Activated CD4-positive, alpha-beta T cell treated with anti-CD3 and anti-CD28 coated beads for 4 hours (primary cell): ENCODE data around the gene CDK11A.
A peak's percentile ranks its signal among the peaks of the same experiment; 100 is the strongest.
"Not testable (repeated sequence)": the region's sequence is repeated elsewhere in the genome, so short reads cannot be mapped to it uniquely, and the experiment has no call there.

Source experiments
- DNase-seq, 2 donors: peaks; one replicate each; pipeline ENCODE4 v3.0.0-alpha.2; 2020

Gene CDK11A

DNA sequence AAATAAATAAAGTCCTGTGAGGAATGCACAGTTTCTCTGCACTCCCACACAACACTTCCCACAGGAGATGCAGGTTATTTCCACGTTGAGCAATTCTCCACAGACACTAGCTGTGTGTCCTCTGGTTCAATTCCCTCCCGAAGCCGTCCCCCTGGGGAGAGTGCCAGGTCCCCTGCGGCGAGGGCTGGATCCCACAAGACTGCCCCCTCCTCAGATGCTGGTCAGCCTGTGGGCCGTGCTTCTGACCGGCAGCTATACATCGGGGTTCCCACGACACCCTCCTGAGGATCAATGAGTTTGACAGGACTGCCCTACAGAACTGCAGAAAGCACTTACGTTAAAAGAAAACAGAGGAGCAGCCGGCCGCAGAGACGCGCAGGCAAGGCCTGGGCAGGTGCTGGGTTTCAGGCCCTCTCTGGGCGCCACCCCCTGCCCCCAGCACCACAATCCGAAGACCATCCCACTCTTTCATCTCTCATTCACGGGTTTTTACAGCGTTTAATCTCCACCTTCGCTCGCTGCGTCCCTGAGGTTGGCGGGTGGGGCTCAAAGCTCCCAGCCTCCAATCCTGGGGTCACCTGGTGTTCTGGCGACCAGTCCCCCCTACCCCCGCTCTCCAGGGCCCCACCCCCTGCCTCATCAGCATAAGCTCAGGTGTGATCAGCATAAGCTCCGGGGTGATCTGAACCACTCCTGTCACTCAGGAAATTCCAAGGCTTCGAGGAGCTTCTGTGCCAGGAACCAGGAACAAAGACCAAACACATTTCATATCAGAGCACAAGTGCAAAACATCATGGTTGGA is 40.9 kb downstream of the CDK11A start:
- no peak for DNase-seq

DNA sequence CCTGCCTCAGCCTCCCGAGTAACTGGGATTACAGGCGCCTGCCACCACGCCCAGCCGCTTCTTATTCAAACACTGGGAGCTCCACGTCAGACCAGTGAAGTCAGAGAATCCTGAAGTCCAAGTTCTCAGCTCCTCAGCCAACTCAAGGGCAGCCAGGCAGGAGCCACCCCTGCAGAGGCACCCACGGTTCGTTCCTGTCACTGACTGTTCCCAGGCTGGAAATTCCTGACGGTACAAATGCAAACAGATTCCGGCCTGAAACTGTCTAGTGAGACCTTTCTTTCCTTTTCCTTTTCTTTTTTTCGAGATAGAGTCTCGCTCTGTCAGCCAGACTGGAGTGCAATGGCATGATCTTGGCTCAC is 43.3 kb downstream of the CDK11A start:
- DNase-seq = no peak

DNA sequence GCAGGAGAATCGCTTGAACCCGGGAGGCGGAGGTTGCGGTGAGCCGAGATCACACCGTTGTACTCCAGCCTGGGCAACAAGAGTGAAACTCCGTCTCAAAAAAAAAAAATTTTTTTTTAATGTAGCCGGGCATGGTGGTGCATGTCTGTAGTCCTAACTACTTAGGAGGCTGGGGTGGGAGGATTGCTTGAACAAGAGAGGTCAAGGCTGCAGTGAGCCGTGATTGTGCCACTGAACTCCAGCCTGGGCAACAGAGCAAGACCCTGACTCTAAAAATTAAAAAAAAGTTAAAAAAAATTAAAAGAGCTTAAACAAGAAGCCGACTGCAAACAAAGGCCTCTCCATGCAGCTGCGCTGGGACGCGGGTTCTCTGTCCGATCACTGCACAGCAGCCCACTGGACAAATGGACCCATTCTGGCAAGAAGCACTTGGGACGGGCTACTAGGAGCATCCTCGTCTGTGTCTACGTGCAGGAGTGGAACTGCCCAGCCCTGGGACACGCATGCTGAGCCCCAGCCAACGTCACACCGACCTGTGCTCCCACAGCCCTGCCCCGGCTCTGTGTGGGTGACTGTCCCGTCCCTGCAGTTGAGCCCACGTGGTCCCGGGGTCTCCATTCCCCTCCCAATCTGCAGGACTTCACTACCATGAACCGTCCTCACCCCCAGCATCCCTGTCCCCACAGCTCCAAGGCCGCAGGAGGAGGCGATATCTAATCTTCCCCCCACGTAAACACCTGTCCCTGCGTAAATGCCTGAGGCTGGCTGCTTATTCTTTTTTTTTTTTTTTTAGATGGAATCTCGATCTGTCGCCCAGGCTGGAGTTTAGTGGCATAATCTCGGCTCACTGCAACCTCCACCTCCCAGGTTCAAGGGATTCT is 43.9 kb downstream of the CDK11A start:
- DNase-seq = no peak

DNA sequence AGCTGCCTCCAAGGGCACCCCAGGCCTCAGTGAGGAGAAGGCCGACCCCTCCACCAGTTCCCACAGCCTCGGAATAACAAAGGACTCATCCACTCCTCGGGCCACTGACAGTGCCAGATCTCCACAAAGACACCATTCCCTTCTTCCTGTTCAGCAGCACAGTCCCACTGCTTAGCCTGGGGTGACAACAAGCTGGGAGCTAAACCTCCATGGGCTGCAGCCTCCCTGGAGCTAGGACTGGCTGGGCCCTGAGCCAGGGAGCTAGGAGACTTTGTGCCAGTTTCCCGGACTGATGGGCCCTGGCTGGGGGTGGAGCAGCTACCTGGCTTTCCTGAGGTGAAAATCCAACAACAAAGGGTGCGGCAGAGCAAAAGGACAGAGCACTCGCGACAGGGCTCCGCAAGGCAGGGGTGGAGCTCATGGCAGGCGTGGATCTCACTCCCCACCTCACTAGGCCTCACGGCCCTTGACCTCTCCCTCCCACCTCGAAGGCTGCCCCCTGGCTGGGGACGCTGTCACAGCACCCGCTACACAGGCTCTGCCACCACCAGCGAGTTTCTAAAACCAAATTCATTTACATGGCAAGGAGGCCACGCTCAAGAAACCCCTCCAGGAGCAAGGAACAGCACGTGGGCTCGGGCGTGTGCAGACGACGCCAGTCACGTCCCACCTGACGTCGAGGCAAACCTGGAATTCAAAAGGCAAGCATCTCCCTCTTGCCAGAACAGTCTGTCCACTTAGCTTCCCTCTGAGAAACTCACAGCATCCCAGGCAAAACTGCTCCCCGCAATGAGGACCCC is 45.4 kb downstream of the CDK11A start:
- no peak for DNase-seq

DNA sequence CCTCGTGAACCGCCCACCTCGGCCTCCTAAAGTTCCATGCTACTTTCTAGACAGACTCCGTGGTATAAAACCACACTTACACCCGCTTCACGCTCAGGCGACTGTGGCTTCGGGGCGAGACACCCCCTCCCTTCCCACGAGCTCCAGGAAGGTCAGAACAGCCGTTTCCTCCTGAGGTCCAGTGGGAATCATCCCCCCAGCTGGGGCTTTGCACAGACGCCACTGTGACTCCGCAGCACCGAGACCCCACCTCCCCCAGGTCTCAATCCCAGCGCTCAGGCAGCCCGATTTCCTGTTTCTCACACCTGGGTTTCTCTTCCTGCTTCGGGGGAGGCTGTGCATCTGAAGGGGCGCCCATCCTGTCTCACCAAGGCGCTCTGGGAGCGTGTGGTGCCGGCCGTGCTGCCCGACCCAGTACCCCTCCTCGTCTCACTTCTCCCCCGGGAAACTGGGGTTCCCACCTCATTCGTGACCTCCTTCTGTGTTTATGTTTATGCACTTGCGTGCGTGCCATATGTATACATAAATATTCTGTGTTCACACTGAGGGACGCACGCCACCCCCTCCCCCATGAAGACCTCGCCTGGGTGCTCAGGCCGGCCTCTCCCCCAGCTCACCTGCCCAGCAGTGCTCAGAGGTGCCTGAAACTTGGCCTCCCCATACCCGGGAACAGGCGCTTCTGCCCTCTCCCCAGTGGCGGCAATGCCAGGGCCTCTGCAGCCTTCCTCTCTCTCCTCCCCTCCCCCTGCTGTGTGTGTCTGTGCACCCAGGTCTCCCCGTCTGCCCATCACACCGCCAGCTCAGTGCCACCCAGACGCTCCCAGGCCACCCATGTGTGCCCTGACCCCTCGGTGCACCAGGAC is 46.2 kb downstream of the CDK11A start:
- peak; percentile 26 to 53 for DNase-seq

DNA sequence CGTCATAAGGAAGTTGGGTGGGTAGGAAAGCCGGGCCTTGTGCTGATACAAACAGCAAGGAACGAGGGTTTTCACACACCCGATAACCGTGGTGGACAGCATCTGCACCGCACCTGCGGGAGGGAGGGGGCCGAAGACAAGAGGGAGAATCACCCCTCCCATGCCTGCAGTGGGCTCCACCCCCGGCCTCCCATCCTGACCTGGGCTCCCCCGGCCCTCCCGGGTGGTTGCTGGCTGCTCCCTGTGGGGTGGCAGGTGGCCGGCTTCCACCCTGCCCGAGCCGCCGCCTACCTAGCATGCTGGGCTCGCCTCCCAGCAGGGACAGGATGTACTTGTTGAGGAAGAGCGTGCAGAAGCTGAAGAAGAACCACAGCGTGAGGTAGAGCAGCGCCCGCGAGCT is 48.1 kb downstream of the CDK11A start:
- DNase-seq = not testable (repeated sequence)

DNA sequence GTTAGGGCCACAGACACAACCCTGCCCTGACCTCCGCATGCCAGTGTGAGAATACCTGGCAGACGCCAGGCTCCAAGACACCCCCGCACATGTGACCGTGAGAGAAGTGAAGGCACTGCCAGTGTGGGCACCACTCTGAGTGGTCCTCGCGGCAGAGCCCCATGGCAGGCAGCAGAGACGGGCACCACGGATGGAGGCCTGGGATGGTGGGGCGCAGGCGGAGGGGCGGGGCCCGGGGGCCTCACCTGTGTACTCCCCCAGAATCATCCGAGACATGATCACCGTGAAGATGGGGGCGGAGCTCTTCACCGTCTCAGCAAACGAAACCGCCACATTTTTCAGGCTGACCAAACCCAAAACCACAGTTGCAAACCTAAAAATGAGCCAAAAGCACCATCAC is 48.9 kb downstream of the CDK11A start:
- not testable (repeated sequence) for DNase-seq

DNA sequence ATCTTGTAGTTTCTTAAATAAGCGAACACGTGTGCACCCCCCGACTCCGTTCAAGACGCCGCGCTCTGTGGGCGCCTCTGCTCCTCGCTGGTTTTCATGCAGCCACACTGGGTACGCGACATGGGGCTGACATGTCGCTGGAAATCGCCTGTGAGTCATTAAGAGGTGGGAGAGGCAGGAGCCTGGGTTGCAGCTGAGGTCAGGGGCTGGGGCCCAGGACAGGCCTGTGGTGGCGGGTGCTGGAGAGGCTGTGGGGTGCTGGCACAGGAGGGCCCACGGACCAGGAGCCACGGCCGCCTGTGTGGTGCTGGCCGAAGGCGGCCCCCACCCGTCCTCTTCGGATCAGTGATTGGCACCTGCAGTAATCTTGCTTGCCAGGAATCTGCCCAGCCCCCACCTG is 49.4 kb downstream of the CDK11A start:
- not testable (repeated sequence) for DNase-seq

DNA sequence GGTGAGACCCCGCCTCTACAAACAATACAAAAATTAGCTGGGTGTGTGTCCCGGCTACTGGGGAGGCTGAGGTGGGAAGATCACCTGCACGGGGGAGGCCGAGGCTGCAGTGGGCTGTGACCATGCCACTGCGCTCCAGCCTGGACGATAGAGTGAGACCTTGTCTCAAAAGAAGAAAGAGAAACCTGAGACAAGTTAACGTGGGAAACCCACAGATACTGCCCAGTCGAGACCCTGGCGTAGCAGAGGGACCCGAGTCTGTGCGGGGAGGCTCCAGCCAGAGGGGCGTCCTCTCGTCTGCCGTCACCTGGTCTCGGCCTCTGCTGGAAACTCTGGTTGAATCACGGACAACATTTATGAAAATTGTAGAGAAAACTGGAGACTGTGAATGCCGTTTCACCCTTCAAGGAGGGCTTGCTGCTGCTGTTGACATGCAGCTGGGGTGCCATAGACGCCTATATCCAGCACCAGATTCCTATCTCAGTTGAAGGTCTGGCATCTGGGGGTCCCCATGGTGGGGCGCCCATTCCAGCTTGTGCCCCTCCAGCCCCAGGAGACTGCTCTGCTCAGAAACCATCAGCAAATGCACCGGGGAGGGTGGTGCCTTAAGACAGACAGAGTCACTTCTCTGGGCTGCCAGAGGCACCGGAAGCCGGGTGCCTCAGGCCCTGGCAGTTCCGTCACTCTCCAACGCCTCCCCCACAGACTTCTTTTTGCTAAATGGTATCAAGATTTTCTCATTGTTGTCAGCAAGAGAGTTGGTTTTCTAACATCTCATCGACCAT is 51.8 kb downstream of the CDK11A start:
- no peak for DNase-seq

DNA sequence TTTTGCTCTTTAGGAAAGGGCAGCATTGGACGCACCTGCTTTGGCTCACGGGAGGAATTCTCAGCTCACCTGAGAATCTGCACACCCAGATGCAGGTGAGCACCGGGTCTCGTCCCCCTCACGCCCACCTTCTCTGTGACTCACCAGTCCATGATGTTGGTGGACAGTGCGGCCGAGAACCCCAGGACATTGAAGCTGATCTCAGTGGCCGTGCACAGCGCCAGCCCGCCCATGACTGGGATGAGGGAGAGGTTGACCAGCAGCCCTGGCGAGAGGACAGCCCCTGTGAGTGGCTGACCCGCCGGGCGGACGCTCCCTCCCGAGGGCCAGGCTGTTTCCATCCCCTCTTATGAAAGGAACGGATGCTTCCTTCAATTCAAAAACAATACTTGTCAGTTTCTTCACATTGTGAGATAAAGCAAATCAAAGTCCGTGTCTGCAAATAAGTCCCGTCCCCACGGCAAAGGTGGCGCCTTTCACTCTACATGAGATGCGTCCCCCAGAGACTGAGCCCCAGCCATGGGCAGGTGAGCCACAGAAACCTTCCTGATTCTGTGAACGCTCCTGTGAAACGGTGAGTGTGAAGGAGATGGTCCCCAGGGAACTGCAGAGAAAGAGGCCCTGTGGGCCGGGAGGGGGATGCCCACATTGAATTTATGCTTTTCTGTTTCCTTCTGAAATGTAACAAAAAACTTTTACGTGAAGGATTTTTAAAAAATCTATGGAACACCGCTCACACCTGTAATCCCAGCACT is 52.6 kb downstream of the CDK11A start:
- no peak for DNase-seq

DNA sequence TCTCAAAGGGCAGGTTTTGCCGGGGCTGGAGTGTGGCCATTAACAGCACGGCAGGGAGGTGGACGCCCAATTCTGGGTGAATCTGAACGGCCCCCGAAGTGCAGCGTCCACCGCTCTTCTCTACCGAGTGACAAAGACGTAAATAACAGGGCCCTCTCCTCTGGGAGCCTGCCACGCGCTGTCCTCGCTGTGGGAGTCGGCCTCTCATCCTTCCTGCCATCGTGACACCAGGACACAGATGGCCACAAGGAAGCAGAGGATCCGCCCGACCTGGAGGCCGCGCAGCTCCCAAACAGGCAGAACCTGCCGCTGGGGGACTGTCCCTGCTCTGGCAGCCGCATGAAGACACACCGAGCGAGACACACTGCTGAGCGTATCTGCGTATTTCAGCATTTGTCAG is 53.3 kb downstream of the CDK11A start:
- no peak for DNase-seq

DNA sequence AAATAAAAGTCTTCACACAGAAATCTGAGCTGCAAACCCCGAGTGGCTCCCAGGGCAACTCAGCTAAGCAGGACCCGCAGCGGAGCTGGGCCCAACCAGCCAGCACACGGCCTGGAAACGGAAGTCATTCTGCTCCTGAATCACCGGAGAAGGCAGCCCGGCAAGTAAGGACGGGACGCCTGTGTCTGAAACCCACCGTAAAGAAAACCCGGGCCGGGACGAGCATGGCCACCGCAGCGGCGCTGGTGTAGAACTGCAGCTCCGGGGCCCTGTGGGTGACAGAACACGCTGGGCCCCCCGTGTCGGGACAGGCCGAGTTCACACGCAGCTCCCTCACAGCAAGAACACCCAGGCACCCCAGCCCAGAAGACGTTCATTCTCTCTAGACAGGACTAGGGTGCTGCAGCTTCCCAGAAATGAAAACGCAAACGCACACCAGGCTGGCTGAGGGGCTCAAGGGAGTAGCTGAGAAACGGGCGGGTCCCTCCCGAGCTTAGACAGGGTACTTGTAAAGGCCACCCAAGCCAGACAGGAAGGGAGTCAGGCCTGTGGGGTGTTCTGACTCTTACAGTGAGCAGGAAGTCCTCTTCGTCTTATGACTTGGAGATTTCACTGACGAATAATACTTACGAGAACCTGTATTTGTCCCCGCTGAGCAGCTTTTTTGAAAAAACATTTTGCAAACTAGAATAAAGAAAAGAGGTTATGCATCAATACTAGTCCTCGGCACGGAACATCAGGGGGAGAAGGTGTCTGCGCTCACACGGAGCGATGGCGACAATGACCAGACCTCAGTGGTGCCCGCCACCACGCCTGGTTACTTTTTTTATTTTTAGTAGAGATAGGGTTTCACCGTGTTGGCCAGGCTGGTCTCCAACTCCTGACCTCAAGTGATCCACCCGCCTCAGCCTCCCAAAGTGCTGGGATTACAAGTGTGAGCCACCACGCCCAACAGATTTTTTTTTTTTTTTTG is 54.4 kb downstream of the CDK11A start:
- no peak for DNase-seq

DNA sequence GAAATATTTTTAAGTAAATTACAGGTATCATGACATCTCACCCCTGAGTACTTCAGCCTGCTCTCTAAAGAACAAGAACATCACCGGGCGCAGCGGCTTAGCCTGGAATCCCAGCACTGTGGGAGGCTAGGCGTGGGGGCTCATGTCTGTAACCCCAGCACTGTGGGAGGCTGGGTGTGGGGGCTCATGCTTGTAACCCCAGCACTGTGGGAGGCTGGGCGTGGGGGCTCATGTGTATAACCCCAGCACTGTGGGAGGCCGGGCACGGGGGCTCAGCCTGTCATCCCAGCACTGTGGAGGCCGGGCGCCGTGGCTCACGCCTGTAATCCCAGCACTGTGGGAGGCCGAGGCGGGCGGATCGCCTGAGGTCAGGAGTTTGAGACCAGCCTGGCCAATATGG is 57.6 kb downstream of the CDK11A start:
- DNase-seq = no peak

DNA sequence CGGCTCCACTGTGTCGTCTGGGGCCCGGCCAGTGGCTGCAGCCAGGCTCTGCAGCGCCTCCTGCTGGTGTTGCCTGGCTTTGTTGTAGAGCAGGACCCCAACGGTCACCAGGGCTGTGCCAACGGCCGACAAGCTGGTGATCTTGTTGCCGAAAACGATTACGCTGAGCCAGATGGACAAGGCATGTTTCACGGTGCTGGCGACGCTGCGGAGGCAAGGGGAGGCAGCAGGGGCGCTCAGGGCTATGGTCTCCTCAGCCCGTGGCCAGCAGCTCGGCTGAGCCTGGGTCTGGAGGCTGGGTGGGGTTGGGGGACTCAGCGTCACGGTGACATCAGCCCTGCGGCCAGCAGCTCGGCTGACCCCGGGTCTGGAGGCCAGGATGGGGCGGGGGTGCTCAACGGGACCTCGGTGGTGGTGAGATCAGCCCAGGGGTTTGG is 58.3 kb downstream of the CDK11A start:
- no peak for DNase-seq

DNA sequence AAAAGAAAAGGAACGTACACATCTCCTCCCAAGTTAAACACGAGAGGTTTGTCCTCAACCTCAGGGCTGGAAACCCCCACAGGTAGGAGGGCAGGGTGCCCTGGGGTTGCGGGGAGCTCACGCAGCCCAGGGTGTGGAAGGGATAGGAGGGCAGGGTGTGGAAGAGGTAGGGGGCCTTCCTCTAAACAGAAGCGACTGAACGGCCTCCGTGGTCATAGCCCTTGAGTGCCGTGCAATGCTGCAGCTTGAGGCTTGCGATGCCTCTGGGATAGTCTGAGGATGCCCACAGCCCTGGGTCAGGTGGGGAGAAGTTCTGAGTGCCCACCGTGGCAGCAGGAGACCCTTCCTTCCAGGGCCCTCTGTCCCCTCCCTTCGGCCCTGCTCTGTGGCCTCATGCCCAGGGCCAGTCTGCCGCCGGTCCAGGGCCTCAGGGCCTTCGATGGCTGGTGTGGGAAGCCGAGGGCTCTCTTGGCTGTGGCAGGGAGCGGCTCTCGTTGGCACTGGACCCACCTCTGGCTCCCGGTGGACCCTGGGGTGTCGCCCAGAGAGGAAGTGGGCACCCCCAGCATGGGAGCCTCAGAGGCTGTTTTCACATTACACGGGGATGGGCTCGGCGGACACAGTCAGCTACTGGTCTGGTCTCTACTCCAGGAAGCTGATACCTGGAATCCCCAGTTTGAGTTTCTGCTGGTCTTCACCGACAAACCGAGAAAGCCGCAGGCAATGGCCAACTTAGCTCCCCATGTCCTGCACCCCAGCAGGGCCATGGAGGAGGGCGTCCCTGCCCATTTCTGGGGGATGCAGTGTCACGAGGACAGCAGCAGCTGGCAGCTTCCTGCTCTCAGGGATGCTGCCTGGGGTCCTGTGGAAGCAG is 59.0 kb downstream of the CDK11A start:
- DNase-seq = no peak

DNA sequence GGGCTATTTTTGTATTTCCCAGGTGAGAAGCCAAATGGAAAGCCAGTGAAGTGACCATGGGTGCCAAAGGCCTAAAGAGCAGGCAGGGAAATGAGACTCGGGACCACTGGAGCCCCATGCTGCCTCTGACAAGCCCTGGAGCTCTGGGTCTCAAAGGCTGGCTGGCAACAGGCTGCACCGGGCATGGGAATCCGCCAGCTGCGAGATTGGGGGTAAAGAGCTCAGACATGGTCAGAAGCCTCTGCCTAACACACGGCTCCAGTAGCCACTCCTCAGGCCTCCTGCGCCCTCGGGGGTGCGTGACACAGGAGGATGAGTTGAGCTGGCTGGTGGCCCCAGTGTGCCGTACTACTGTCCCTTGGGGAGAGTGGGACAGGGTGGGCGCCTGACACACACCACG is 59.8 kb downstream of the CDK11A start:
- not testable (repeated sequence) for DNase-seq

DNA sequence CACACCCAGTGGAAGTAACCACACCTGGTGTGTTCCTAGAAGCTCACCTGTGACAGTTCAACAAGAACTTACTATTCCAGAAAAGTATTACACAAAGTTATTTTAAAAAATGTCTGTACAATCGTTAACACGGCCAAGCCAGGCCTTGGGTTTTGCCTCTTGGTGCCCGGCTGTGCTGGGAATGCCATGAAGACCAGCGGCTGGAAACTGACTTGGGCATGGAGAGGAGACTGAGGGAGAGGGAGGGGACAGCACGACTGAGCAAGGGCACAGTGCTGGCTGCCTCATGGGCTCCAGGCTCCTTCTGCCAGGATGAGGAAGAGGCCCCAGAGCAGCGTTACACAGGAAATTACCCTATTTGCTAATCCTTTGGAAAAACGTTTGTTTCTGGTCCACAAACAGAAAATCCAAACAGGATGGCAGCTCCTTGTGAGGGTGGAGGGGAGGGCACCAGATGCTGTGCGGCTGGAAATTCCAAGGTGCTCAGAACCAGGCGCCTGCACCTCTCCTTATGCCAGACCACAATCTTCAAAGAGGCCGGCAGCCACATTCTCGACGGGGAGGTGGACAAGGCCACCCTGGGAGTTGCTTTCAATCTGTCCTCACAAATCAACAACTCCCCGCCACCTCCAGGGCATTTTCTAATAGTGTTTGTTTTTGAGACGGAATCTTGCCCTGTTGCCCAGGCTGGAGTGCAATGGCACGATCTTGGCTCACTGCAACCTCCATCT is 61.2 kb downstream of the CDK11A start:
- DNase-seq = not testable (repeated sequence)

DNA sequence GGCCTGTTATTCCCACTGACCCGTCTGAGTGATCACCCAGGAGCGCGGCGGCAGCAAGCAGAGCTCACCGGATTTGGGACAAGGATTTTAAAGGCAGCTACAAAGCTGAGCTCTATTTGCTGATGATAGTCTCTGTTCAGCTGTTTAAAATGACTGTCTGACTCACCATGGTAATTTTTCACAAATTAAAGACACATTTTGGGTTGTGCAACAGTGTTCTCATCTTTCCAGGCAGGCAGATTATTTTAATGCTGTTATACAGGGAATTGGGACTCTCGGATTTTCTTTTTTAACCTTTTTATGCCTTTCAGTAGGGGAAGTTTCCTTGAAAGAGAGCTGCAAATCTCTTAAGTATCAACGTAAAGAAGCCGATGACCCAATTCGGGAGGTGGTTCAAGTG is 61.8 kb downstream of the CDK11A start:
- DNase-seq = not testable (repeated sequence)
